ENCODE results near the gene DLL4.

DLL4 gene

GRCh38 chr15:40927873-40928806, 1.0 kb upstream of the DLL4 start:
- DNase-seq: no peak

GRCh38 chr15:40929660-40930429, 705 bp downstream of the DLL4 start:
- no peak for DNase-seq

- no peak for DNase-seq
Measured at GRCh38 chr15:40930430-40931299, 1.5 kb downstream of the DLL4 start.

GRCh38 chr15:40931300-40932142, 2.4 kb downstream of the DLL4 start:
- DNase-seq: no peak

GRCh38 chr15:40932156-40932555, 3.0 kb downstream of the DLL4 start:
- no peak for DNase-seq

GRCh38 chr15:40932649-40933516, 3.7 kb downstream of the DLL4 start:
- DNase-seq: no peak

GRCh38 chr15:40933517-40933902, 4.4 kb downstream of the DLL4 start:
- no peak for DNase-seq

- DNase-seq: no peak
Measured at GRCh38 chr15:40934457-40934856, 5.3 kb downstream of the DLL4 start.

GRCh38 chr15:40936234-40936708, 7.1 kb downstream of the DLL4 start:
- DNase-seq: no peak

GRCh38 chr15:40936709-40937666, 7.8 kb downstream of the DLL4 start:
- DNase-seq: no peak

- DNase-seq: no peak
Measured at GRCh38 chr15:40937762-40938535, 8.8 kb downstream of the DLL4 start.

GRCh38 chr15:40938536-40938870, 9.4 kb downstream of the DLL4 start:
- no peak for DNase-seq

- no peak for DNase-seq
Measured at GRCh38 chr15:40940296-40940801, 11.2 kb downstream of the DLL4 start.

GRCh38 chr15:40941068-40941527, 12.0 kb downstream of the DLL4 start:
- no peak for DNase-seq

- DNase-seq: peak; percentile 54
Measured at GRCh38 chr15:40941528-40942336, 12.6 kb downstream of the DLL4 start.

- no peak for DNase-seq
Measured at GRCh38 chr15:40942337-40942854, 13.3 kb downstream of the DLL4 start.

- DNase-seq: no peak
Measured at GRCh38 chr15:40942878-40943277, 13.7 kb downstream of the DLL4 start.

Measured in effector CD4-positive, alpha-beta T cell (primary cell).